GM21529 (cell line): ENCODE data around the gene TMEM151B.

ENCODE experiments used
- ATAC-seq: cut with Tn5 transposase; IDR thresholded peaks from one replicate; pipeline ENCODE4 v1.9.1; 2021; ENCODE audit not compliant: unreplicated experiment

The TMEM151B gene

GRCh38 chr6:44263354-44264100 lies 6.7 kb upstream of the TMEM151B start:
- no peak for ATAC-seq

GRCh38 chr6:44264154-44265006 lies 5.9 kb upstream of the TMEM151B start:
- peak; percentile 30 for ATAC-seq

DNA sequence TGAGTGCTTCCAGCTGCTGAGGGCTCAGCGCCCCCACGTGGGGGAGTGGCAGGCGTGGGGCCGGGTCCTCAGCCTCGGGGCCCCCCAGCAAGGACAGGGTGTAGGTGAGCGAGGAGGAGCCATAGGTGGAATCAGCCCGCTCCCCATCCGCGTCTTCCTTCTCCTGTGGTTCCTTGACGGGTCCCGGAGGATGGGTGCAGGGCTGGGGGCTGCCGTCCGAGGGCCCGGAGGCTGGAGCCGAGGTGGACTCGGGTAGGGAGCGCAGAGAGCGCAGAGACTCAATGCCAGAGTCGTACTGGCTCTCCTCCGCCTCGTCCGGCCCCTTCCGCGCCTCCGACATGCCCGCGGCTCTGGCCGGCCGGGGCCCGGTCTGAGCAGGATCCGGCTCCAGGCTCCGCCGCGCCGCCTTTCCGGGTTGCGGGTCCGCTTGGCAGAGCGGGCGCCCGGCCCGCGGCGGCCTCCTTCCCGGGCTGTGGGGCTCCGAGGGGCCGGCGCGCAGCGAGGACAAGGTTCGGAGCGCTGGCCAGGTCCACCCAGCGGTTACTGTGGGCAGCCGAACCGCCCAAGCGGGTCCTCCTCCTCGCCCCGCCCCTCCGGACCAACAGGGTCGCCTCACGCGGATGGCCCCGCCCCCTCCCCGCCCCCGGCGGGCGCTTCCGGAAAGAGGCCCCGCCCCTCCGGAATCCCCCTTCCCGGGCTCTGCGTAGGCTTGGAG lies 5.1 kb upstream of the TMEM151B start, which contains the start of gene NFKBIE:
Gene NFKBIE, minus strand, starts transcription at position 545 of the 715 bp plus-strand sequence. Its CDS starts 205 bp downstream, at position 340.
- ATAC-seq = peak; percentile 33

- ATAC-seq = no peak
These were observed 4.5 kb upstream of the TMEM151B start for GRCh38 chr6:44265722-44266233.

- ATAC-seq = peak; percentile 42
These were observed 3.9 kb upstream of the TMEM151B start for GRCh38 chr6:44266347-44266746.

GRCh38 chr6:44267252-44267651 lies 3.0 kb upstream of the TMEM151B start:
- no peak for ATAC-seq

- no peak for ATAC-seq
These were observed 2.1 kb upstream of the TMEM151B start for GRCh38 chr6:44268095-44268628.

GRCh38 chr6:44269178-44269920 lies 901 bp upstream of the TMEM151B start:
- no peak for ATAC-seq

GRCh38 chr6:44270526-44271405 lies 516 bp downstream of the TMEM151B start:
- ATAC-seq = no peak

DNA sequence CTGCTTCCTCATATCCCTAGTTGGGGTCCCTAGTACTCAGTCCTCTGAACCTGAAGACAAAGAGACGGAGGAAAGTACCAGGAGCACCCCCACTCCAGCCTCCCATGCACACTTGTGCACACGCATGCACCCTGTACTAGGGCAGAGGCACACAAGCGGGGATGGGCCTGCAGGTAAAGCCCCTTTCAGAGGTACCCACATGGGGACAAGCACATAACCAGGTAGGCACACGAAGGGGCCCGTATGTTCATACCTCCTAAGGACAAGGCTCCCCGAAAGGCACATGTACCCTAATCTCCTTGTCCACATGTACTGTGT lies 1.1 kb downstream of the TMEM151B start:
- ATAC-seq = no peak

GRCh38 chr6:44271914-44272313 lies 1.7 kb downstream of the TMEM151B start:
- ATAC-seq = no peak

DNA sequence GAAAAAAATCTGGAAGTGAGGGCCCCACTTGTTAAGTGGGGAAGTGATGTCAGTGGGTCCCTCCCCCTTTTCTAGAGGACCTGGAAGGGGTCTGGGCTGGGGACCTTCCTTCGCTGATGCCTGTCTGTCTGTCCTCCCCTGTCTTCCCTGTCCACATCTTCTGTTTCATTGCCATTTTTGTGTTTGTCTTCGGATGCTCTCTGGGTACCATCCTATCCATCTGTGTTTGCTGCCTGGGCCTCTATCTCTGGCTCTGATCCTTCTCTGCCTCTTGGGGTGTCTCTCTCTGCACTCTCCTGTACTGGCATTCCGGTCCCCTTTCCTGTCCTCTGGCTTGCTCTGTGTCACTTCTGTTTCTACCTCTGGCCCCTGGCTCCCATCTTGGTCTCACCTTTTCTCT lies 2.3 kb downstream of the TMEM151B start:
- ATAC-seq = no peak

GRCh38 chr6:44272999-44273566 lies 2.8 kb downstream of the TMEM151B start:
- no peak for ATAC-seq

DNA sequence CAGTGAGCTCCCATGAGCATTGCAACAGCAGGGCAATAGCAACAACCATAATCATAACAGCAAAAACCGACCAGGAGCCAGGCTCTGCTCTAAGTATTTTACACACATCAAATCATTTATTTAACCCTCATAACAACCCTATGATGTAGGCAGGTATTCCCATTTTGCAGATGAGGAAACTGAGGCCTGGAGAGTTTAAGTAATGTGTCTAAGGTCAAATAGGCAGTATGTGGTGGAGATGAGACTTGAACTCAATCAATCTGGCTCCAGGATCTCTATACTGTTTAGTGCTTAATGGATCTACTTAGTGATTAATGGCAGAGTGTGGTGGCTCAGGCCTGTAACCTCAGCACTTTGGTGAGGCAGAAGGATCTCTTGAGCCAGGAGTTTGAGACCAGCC lies 3.4 kb downstream of the TMEM151B start:
- no peak for ATAC-seq

- ATAC-seq = no peak
These were observed 5.1 kb downstream of the TMEM151B start for GRCh38 chr6:44275271-44275748.

- ATAC-seq = no peak
These were observed 5.7 kb downstream of the TMEM151B start for GRCh38 chr6:44275749-44276648.

- no peak for ATAC-seq
These were observed 6.7 kb downstream of the TMEM151B start for GRCh38 chr6:44276667-44277640.
